Measurements from ENCODE around the gene SUPT5H. TPM values are rescaled to one million over a fixed set of nuclear protein-coding genes. Genes with fewer than 3 reads are reported as not detected.

SUPT5H gene
- total and polyA plus RNA-seq, 2 of the 8 experiments (the other 6 are each of a cell fraction or from before 2014, with no cell fraction given), result 77.8 to 111 TPM

DNA sequence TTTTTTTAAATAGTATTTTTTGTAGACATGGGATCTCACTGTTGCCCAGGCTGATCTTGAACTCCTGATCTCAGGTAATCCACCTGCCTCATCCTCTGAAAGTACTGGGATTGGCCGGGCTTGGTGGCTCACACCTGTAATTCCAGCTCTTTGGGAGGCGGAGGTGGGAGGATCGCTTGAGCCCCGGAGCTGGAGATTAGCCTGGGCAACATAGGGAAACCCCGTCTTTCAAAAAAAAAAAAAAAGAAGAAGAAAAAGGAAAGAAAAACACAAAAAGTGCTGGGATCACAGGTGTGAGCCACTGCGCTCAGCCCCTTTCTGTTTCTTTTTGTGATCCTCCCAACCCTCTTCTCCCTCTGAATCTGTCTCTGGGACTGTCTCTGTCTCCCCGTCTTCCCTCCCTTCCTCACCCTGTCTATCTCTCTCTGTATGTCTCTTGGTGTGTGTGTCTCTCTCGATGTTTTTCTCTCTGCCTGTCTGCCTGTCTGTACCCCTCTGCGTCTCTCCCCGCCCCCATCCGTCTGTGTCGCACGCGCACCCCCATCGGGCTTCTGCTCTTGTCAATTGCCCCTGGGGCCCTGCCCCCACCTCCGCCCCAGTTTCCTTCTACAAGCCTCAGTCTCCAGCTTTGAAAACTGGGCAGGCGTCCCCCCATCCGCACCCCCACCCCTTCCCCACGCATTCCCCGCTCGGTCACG, 39.3 kb upstream of the SUPT5H start:
- Histone ChIP-seq H3K23me2 (ENCODE audit: low read depth, low read length) (peaks cover 25% of the 10 kb centered on the region; the same call in 1 of the 2 replicates), H2BK20ac (ENCODE audit: low read length) (no peak overlapping the region), H3K9ac (replicated peaks in 1 of 4; ENCODE audit: extremely low read depth in 1 of 4, low read depth in 3 of 4, low read length in 3 of 4) (peak overlapping the region in 1 of 4 experiments; percentile 12; a peak in 2 of 7 replicates), H3K4me2 (ENCODE audit: insufficient read depth in 1 of 2, low read depth in 2 of 2, low read length in 2 of 2) (peak overlapping the region; percentile 73 to 84), H3K79me1 (ENCODE audit: low read depth, low read length) (no peaks in the 10 kb centered on the region), H4K8ac (ENCODE audit: extremely low read depth, insufficient read depth, low read length) (no peak overlapping the region), H2BK5ac (ENCODE audit: low read depth, low read length) (peak overlapping the region; percentile 83; the same call in 1 of the 2 replicates), H3K27ac (ENCODE audit: low read depth, low read length) (peak overlapping the region; percentile 27; the same call in 1 of the 2 replicates), H3K4me1 (replicated peaks in 1 of 4; ENCODE audit: control insufficient read depth in 3 of 4, insufficient read depth in 4 of 4, low read length in 3 of 4) (peaks cover 6 to 48% (median 28%) of the 10 kb centered on the region in 4 experiments), H3K4me3 (ENCODE audit: extremely low read depth in 1 of 4, insufficient read depth in 2 of 4, low read depth in 3 of 4, low read length in 4 of 4) (peak overlapping the region; percentile 44 to 84 (median 54)), H4K20me1 (replicated peaks in 1 of 2; ENCODE audit: control insufficient read depth in 1 of 2, insufficient read depth in 2 of 2, low read length in 2 of 2) (peaks cover 0 to 5% of the 10 kb centered on the region in 2 experiments), H3K79me2 (ENCODE audit: control insufficient read depth in 1 of 2, insufficient read depth in 2 of 2, low read length in 2 of 2) (peaks cover 0 to 20% of the 10 kb centered on the region in 2 experiments; a peak in 1 of 4 replicates), H3K27me3 (replicated peaks in 1 of 4; ENCODE audit: control insufficient read depth in 3 of 4, extremely low read depth in 1 of 4, insufficient read depth in 3 of 4, low read length in 3 of 4) (no peaks in the 10 kb centered on the region), H3K14ac (ENCODE audit: insufficient read length) (no peak overlapping the region), H2BK120ac (replicated peaks; ENCODE audit: low read depth, low read length) (no peak overlapping the region), H4K91ac (replicated peaks; ENCODE audit: insufficient read length, low read length) (no peak overlapping the region), H2BK12ac (ENCODE audit: low read depth, low read length) (peak overlapping the region; percentile 97), H2BK15ac (ENCODE audit: low read length) (peak overlapping the region; percentile 75; the same call in 1 of the 2 replicates), H3K23ac (ENCODE audit: insufficient read length) (no peak overlapping the region), H3K56ac (replicated peaks; ENCODE audit: insufficient read length, low read depth, low read length) (no peak overlapping the region), H3K36me3 (ENCODE audit: control insufficient read depth in 2 of 4, insufficient read depth in 4 of 4, low read length in 3 of 4) (peaks cover 0 to 5% (median 0%) of the 10 kb centered on the region in 4 experiments; a peak in 1 of 8 replicates), H2AK5ac (ENCODE audit: low read depth, low read length) (no peak overlapping the region), H3K4ac (replicated peaks; ENCODE audit: insufficient read length, low read depth, low read length) (no peak overlapping the region), H3K18ac (ENCODE audit: extremely low read depth, low read length) (peak overlapping the region; percentile 48; the same call in 1 of the 2 replicates), H3K9me3 (ENCODE audit: insufficient read depth in 2 of 2, low read depth in 1 of 2, low read length in 1 of 2) (no peaks in the 10 kb centered on the region), H2AFZ (ENCODE audit: low read length) (no peak overlapping the region), H4K5ac (ENCODE audit: insufficient read length, low read depth, low read length) (no peak overlapping the region)
- 25% methylated on average over 11 of the region's 22 CpGs; no CpG with 5 or more reads in 1 of the 2 experiments for WGBS, 2 experiments (ENCODE audit: extremely low coverage in 1 of 2, insufficient coverage in 1 of 2, insufficient read length in 1 of 2, insufficient replicate concordance in 2 of 2, low coverage in 1 of 2, low lambda C conversion rate in 2 of 2, missing lambda C conversion rate in 1 of 2)
- no peak for FAIRE-seq
- CTCF ChIA-PET (ENCODE audit: partially characterized antibody), result interaction anchor here (0.6 to 3.9 kb wide), 2 partner anchors 9 to 93 kb away, joined by 3 to 38 read pairs; no protein-coding TSS in a partner anchor
- POLR2A ChIA-PET (ENCODE audit: partially characterized antibody), result interaction anchor here (1.1 to 14.3 kb wide), 4 partner anchors 13 to 41 kb away, joined by 4 to 234 read pairs (median 104); partner anchors contain the start of genes MED29, PAF1 and RPS16
- peak in 1 of 2 experiments; percentile 83 for DNase-seq (ENCODE audit: low read depth in 1 of 2, low spot score in 2 of 2)
- TF ChIP-seq HDAC2 (IDR thresholded peaks at IDR 0.05; ENCODE audit: borderline replicate concordance in 1 of 2, low read depth in 2 of 2, low read length in 2 of 2) (0 out of 4 replicates have a peak, but pooled peaks of 1 of the 2 experiments have one; percentile 22), MAFK (IDR thresholded peaks at IDR 0.05; ENCODE audit: low read depth, low read length) (no peak), SIN3A (conservative IDR thresholded peaks at IDR 0.05 in 1 of 2, IDR thresholded peaks at IDR 0.05 in 1 of 2; ENCODE audit: low read depth in 1 of 2, low read length in 2 of 2) (0 out of 4 replicates have a peak, but pooled peaks of 1 of the 2 experiments have one; percentile 71), EZH2 (IDR thresholded peaks at IDR 0.05; ENCODE audit: low read depth, low read length, severe bottlenecking) (no peak), SP1 (IDR thresholded peaks at IDR 0.05; ENCODE audit: low read depth, low read length) (0 out of 2 replicates have a peak, but pooled peaks have one; percentile 7), CREB1 (IDR thresholded peaks at IDR 0.05) (no peak), KDM5A (IDR thresholded peaks at IDR 0.05; ENCODE audit: low read length) (no peak), NANOG (IDR thresholded peaks at IDR 0.05; ENCODE audit: insufficient read depth, low read depth, low read length, poor library complexity, severe bottlenecking) (no peak), PHF8 (conservative IDR thresholded peaks at IDR 0.05; ENCODE audit: low read depth, low read length) (no peak)
- TF ChIP-seq, protein P1, sequence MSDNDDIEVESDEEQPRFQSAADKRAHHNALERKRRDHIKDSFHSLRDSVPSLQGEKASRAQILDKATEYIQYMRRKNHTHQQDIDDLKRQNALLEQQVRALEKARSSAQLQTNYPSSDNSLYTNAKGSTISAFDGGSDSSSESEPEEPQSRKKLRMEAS (IDR thresholded peaks at IDR 0.05), result no peak

All from H1 (cell line).